ENCODE measurements around the gene UBE2C. TPM values are rescaled to one million over a fixed set of nuclear protein-coding genes. Genes with fewer than 3 reads are reported as not detected.

Gene UBE2C
- total RNA-seq, 1 experiment from 2014 or later = 249 TPM

DNA sequence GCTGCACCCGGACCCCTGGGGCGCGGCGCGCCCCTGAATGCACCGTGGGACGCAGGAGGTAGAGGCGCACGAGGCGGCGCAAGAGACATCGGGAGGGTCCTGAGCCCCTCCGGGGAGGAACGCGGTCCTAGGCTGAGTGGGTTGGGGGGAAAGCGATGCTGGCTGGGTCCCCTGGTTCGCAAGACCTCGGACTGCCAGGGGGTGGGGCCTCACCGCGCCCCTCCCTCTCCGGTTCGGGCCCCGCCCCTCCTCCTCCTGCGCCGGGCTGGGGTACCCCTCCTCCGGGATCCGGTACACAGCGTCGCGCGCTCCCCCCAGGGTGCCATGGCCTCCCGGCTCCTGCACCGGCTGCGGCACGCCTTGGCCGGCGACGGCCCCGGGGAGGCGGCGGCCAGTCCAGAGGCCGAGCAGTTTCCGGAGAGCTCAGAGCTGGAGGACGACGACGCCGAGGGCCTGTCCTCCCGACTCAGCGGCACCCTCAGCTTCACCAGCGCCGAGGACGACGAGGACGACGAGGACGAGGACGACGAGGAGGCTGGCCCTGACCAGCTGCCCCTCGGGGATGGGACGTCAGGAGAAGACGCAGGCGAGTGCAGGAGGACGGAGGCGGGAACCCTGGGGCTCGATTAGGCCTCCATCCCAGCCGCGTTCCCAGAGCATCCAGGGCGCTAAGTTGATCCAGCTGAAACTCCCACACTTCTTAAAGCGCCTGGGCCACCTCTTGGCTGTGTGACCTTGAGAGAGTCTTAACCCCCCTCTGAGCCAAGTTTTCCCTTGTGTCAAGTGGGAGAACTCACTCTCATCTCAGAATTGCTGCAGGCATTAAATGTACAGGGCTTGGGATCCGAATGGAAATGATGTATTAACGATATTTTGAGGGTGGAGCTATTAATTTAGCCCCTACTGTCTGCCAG lies 21.7 kb downstream of the UBE2C start (continued):
- TF ChIP-seq, protein P1, sequence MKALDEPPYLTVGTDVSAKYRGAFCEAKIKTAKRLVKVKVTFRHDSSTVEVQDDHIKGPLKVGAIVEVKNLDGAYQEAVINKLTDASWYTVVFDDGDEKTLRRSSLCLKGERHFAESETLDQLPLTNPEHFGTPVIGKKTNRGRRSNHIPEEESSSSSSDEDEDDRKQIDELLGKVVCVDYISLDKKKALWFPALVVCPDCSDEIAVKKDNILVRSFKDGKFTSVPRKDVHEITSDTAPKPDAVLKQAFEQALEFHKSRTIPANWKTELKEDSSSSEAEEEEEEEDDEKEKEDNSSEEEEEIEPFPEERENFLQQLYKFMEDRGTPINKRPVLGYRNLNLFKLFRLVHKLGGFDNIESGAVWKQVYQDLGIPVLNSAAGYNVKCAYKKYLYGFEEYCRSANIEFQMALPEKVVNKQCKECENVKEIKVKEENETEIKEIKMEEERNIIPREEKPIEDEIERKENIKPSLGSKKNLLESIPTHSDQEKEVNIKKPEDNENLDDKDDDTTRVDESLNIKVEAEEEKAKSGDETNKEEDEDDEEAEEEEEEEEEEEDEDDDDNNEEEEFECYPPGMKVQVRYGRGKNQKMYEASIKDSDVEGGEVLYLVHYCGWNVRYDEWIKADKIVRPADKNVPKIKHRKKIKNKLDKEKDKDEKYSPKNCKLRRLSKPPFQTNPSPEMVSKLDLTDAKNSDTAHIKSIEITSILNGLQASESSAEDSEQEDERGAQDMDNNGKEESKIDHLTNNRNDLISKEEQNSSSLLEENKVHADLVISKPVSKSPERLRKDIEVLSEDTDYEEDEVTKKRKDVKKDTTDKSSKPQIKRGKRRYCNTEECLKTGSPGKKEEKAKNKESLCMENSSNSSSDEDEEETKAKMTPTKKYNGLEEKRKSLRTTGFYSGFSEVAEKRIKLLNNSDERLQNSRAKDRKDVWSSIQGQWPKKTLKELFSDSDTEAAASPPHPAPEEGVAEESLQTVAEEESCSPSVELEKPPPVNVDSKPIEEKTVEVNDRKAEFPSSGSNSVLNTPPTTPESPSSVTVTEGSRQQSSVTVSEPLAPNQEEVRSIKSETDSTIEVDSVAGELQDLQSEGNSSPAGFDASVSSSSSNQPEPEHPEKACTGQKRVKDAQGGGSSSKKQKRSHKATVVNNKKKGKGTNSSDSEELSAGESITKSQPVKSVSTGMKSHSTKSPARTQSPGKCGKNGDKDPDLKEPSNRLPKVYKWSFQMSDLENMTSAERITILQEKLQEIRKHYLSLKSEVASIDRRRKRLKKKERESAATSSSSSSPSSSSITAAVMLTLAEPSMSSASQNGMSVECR (CRISPR knock-in tag; IDR thresholded peaks at IDR 0.05; ENCODE audit: borderline replicate concordance) = peak; percentile 63; the same call in 1 of the 2 replicates
- TF ChIP-seq ETV6 (CRISPR knock-in tag; IDR thresholded peaks at IDR 0.05) (peak; percentile 35; the same call in 1 of the 2 replicates), NFYB (CRISPR knock-in tag; conservative IDR thresholded peaks at IDR 0.05; ENCODE audit: low read depth) (no peak), CREB1 (CRISPR knock-in tag; IDR thresholded peaks at IDR 0.05) (no peak), SMAD4 (CRISPR knock-in tag; IDR thresholded peaks at IDR 0.05) (no peak), CREM (CRISPR knock-in tag; IDR thresholded peaks at IDR 0.05) (no peak; the same call in 1 of the 2 replicates), PREB (CRISPR knock-in tag; IDR thresholded peaks at IDR 0.05; ENCODE audit: borderline replicate concordance) (no peak), TCF7 (CRISPR knock-in tag; IDR thresholded peaks at IDR 0.05; ENCODE audit: low read depth) (no peak), ESRRA (CRISPR knock-in tag; IDR thresholded peaks at IDR 0.05; ENCODE audit: borderline replicate concordance) (no peak), ZNF121 (CRISPR knock-in tag; IDR thresholded peaks at IDR 0.05) (0 out of 2 replicates have a peak, but pooled peaks have one; percentile 2), NR3C1 (CRISPR knock-in tag; conservative IDR thresholded peaks at IDR 0.05; ENCODE audit: low read depth) (peak; percentile 92; the same call in 1 of the 2 replicates), ZBTB43 (CRISPR knock-in tag; IDR thresholded peaks at IDR 0.05) (no peak), RORB (CRISPR knock-in tag; IDR thresholded peaks at IDR 0.05) (no peak), JAZF1 (CRISPR knock-in tag; IDR thresholded peaks at IDR 0.05) (no peak), E2F5 (CRISPR knock-in tag; IDR thresholded peaks at IDR 0.05) (peak; percentile 45; the same call in 1 of the 2 replicates), GABPB1 (CRISPR knock-in tag; IDR thresholded peaks at IDR 0.05) (no peak), EMX1 (CRISPR knock-in tag; IDR thresholded peaks at IDR 0.05) (no peak), NR2C2 (CRISPR knock-in tag; IDR thresholded peaks at IDR 0.05) (no peak), MXD4 (CRISPR knock-in tag; IDR thresholded peaks at IDR 0.05; ENCODE audit: borderline replicate concordance) (no peak)
- TF ChIP-seq, protein P2, sequence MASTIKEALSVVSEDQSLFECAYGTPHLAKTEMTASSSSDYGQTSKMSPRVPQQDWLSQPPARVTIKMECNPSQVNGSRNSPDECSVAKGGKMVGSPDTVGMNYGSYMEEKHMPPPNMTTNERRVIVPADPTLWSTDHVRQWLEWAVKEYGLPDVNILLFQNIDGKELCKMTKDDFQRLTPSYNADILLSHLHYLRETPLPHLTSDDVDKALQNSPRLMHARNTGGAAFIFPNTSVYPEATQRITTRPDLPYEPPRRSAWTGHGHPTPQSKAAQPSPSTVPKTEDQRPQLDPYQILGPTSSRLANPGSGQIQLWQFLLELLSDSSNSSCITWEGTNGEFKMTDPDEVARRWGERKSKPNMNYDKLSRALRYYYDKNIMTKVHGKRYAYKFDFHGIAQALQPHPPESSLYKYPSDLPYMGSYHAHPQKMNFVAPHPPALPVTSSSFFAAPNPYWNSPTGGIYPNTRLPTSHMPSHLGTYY (CRISPR knock-in tag; IDR thresholded peaks at IDR 0.05) = no peak
- TF ChIP-seq, protein P3, sequence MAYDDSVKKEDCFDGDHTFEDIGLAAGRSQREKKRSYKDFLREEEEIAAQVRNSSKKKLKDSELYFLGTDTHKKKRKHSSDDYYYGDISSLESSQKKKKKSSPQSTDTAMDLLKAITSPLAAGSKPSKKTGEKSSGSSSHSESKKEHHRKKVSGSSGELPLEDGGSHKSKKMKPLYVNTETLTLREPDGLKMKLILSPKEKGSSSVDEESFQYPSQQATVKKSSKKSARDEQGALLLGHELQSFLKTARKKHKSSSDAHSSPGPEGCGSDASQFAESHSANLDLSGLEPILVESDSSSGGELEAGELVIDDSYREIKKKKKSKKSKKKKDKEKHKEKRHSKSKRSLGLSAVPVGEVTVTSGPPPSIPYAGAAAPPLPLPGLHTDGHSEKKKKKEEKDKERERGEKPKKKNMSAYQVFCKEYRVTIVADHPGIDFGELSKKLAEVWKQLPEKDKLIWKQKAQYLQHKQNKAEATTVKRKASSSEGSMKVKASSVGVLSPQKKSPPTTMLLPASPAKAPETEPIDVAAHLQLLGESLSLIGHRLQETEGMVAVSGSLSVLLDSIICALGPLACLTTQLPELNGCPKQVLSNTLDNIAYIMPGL (CRISPR knock-in tag; IDR thresholded peaks at IDR 0.05) = peak; percentile 36; the same call in 1 of the 2 replicates
- TF ChIP-seq, protein P4, sequence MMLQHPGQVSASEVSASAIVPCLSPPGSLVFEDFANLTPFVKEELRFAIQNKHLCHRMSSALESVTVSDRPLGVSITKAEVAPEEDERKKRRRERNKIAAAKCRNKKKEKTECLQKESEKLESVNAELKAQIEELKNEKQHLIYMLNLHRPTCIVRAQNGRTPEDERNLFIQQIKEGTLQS (CRISPR knock-in tag; conservative IDR thresholded peaks at IDR 0.05) = no peak
- TF ChIP-seq, protein P5, sequence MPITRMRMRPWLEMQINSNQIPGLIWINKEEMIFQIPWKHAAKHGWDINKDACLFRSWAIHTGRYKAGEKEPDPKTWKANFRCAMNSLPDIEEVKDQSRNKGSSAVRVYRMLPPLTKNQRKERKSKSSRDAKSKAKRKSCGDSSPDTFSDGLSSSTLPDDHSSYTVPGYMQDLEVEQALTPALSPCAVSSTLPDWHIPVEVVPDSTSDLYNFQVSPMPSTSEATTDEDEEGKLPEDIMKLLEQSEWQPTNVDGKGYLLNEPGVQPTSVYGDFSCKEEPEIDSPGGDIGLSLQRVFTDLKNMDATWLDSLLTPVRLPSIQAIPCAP (CRISPR knock-in tag; IDR thresholded peaks at IDR 0.05) = 0 out of 2 replicates have a peak, but pooled peaks have one; percentile 83
- TF ChIP-seq, protein P6, sequence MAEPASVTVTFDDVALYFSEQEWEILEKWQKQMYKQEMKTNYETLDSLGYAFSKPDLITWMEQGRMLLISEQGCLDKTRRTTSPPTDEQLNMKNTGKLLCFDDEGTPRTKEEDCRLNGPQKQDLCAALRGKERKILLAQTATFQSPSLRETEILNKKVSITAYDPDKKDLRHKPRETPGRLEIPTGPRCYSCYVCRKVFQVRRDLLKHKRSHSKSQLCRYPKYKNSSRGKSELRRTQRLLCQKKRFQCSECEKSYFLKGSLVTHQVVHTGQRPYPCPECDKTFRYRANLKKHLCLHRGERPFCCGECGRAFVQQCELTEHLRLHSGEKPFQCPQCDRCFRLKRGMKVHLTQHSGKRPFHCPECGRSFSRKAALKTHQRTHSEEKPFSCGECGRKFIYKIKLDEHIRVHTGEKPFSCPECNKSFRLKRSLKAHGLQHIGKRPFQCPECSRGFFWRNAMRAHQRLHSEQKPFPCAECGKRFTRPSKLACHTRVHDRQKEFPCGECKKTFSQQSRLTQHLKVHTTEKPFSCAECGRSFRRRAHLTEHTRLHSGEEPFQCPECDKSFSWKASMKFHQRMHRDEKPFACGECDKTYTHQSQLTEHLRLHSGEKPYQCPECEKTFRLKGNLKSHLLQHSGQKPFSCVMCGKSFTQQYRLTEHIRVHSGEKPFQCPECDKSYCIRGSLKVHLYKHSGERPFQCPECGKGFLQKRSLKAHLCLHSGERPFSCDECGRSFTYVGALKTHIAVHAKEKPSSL (CRISPR knock-in tag; conservative IDR thresholded peaks at IDR 0.05) = no peak
